ENCODE data around the gene WFIKKN2.

Gene WFIKKN2

DNA sequence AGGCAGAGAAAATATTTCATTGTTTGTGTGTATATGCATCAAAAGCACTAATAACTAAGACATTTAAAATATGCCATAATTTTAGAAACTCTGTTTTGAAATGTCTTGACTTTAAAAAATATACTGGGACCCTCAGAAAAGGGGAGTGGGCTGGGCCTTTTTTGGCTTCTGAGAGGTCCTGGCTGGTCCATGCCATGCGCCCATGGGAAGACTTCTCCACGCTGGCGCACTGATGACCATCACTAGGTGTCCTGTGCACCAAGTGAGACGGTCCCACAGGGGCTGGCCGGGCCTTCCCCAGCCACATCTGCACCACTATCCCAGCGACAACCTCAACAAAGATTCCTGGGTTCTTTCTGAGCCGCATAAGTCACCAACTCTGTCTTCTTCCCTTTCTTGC, 27.0 kb upstream of the WFIKKN2 start:
- DNase-seq (ENCODE audit: low spot score) = no peak

DNA sequence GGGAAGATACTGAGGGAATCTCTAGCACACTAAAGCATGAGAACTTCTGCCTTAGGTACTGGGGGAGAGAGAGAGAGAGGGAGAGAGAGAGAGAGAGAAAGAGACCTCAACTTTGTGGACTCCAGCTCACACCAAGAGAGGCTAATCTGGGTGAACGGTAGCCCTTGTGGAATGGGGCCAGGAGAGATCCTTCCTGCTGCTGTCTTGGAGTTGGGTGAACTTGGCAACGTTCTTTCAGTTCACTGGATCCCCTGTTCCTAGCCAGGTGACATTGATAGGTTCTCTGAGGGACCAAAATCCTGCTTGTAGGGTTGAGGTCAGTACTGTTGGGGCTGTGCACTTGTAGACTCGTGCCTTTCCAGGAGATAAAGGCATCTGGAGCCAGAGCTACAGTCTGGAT, 26.5 kb upstream of the WFIKKN2 start:
- DNase-seq (ENCODE audit: low spot score) = no peak

- DNase-seq (ENCODE audit: low spot score) = no peak
Measured at GRCh38 chr17:50813583-50813982, 21.8 kb upstream of the WFIKKN2 start.

DNA sequence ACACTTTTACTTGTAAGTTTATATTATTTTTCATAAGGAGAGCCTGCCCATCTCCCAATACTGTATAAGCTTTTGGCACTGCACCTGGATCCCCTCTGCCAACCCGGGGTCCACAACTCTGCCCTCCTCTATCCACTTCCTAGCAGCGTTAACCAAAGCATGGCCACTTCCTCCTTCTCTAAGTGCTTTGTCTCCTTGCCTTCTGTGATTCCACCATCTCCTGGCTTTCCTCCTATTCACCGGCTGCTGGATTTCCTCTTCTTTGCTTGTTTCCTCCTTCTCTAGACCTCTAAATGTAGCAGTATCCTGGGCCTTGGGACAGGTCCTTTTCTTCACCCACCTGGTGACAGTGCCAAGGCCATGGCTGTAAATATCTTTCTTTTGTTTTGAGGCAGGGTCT, 20.0 kb upstream of the WFIKKN2 start:
- no peak for DNase-seq (ENCODE audit: low spot score)

GRCh38 chr17:50816271-50816670, 19.1 kb upstream of the WFIKKN2 start:
- DNase-seq (ENCODE audit: low spot score) = no peak

DNA sequence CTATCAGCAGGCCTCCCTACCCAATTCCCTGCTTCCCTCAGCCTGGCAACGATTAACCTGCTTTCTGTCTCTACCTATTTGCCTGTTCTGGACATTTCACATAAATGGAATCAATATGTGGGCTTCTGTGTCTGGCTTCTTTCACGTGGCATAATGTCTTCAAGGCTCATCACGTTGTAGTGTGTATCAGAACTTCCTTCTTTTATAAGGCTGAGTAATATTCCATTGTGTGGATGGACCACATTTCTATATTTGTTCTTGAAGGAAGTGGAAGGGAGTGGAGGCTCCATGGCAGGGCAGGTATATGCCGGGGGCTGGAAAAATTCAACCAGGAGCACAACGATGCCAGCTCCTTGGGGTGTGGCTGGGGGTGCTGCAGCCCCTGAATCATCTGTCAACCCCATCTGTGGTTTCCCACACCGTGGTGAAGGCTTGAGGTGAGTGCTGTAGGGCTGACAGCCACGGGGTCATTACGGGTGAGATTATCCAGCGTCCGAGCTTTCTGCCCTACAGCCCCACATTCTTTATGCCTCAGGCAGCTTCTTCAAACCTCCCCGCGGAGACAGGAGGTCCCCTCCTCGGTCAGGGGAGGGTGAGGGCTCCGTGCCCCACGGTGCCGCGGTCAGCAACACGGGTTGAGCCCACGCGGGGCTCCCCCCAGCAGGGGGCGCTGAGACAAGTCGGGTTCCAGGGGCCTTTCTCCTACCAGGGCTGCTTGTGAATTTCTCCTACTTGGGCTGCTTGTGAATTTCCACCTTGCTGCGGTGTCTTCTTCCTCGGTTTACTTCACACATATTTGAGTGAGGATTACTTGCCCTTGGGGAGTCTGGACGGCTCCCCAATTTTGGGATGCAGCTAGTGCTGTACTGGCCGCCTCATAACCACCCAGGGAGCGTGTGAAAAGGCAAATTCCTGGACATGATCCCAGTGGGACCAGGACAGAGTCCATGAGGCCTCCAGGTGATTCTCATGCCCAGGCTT, 18.3 kb upstream of the WFIKKN2 start:
- peak; percentile 31 for DNase-seq (ENCODE audit: low spot score)

GRCh38 chr17:50817838-50818237, 17.5 kb upstream of the WFIKKN2 start:
- DNase-seq (ENCODE audit: low spot score) = no peak

GRCh38 chr17:50818261-50818660, 17.1 kb upstream of the WFIKKN2 start:
- no peak for DNase-seq (ENCODE audit: low spot score)

DNA sequence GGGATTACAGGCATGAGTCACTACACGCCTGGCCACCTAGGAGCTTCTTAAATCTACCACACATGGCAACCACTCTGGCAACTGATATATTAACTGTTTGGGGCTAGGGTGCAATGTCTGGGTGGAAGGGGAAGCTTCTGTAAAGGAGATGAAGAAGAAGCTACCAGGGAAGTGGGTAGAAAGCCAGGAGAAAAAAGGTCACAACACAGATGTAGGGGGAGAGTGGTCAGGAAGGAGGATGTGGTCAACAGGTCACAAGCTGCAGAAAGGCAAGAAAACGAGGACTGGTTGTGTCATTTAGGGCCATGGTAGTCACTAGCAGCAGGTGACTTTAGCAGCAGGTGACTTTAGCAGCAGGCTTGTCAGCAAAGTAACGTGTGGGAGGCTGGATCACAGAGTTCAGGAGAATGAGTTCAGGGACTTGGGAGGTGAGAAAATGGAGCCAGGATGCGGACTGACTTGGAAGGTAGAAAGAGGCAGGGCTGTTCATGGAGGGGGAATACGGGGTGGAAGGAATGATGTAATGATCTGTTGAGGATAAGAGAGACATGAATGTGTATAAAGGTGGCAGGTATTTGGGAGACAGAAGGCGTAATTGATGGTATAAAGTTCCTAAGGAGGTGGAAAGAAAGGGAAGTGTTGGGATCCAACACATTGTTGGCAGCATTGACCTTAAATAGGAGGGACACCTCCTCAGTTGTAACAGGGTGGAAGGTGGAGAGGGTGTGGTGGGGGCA, 16.3 kb upstream of the WFIKKN2 start:
- DNase-seq (ENCODE audit: low spot score) = no peak

DNA sequence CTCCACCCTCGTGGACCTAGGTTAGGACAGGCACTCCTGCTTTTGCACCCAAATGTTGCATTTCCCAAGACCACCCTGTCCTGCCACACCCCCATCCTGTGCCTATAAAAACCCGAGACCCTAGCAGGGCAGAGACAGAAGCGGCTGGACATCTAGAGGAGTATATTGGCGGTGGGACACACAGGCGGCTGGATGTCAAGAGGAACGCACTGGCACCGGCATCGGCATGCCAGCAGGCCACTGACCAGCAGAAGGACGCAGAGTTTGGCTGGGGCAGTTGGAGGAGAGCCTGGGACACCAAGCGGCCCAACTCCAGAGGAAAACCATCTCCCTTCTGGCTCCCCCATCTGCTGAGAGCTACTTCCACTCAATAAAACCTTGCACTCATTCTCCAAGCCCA, 14.7 kb upstream of the WFIKKN2 start:
- no peak for DNase-seq (ENCODE audit: low spot score)

- no peak for DNase-seq (ENCODE audit: low spot score)
Measured at GRCh38 chr17:50822550-50822949, 12.8 kb upstream of the WFIKKN2 start.

GRCh38 chr17:50824429-50824828, 11.0 kb upstream of the WFIKKN2 start:
- DNase-seq (ENCODE audit: low spot score) = no peak

GRCh38 chr17:50825188-50825587, 10.2 kb upstream of the WFIKKN2 start:
- DNase-seq (ENCODE audit: low spot score) = no peak

- DNase-seq (ENCODE audit: low spot score) = no peak
Measured at GRCh38 chr17:50828508-50829170, 6.7 kb upstream of the WFIKKN2 start.

DNA sequence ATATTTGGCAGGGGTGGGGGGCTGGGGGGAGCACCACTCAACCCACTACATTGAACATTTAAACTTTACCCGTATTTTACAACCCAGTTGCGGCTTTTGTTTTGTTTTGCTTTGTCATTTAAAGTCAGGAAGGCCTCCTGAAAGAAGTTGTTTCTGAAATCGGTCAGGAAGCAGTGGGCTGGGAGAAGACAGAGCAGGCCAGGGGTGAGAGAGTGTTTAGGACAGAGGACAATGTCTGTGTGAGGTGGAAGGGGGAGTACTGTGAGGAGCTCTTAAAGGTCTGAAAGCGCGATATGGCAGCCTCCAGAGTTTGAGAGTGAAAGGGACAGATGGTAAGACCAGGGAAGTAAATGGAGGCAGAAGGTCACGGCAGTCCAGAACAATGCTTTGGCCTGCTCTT, 6.1 kb upstream of the WFIKKN2 start:
- DNase-seq (ENCODE audit: low spot score) = no peak

DNA sequence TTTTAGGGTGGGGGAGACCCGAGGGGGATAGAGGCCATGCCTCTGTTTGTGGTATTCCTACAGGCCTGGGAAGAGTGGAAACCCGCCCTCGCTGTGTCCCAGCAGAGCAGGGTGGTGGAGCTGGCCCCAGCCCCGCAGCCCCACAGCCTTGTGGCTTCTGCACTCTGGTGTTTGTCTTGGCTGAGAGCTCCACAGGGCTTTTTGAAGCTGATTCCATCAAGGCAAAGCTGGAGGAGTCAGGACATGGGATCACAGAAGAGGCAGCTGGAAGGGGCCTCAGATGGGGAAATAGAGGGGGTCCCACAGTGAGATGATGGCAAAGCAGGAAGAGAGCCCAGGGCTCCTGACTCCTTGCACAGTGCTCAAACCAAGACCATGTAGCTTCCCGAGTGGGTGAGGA, 5.0 kb upstream of the WFIKKN2 start:
- no peak for DNase-seq (ENCODE audit: low spot score)

DNA sequence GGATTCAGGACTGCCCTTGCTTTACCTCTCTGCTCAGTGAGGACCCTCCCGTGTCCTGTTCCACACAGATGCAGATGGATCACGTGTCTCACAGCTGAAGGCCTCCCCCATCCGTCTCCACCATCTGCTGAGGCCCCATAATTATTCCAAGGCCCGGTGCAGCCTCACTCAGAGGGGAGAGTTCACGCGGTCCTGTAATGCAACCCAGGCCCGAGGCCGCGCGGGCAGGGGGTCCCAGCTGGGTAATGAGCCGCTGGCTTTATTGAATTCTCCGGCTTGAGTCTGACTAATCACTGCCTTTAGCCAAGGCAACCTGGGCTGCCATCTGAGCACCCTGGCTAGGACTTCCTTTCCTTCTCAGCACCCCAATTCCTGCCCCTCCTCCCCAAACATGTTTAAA, 4.4 kb upstream of the WFIKKN2 start:
- DNase-seq (ENCODE audit: low spot score) = no peak

GRCh38 chr17:50831471-50831928, 3.9 kb upstream of the WFIKKN2 start:
- no peak for DNase-seq (ENCODE audit: low spot score)

GRCh38 chr17:50832267-50832863, 3.0 kb upstream of the WFIKKN2 start:
- DNase-seq (ENCODE audit: low spot score) = no peak

GRCh38 chr17:50832864-50833381, 2.5 kb upstream of the WFIKKN2 start:
- no peak for DNase-seq (ENCODE audit: low spot score)

DNA sequence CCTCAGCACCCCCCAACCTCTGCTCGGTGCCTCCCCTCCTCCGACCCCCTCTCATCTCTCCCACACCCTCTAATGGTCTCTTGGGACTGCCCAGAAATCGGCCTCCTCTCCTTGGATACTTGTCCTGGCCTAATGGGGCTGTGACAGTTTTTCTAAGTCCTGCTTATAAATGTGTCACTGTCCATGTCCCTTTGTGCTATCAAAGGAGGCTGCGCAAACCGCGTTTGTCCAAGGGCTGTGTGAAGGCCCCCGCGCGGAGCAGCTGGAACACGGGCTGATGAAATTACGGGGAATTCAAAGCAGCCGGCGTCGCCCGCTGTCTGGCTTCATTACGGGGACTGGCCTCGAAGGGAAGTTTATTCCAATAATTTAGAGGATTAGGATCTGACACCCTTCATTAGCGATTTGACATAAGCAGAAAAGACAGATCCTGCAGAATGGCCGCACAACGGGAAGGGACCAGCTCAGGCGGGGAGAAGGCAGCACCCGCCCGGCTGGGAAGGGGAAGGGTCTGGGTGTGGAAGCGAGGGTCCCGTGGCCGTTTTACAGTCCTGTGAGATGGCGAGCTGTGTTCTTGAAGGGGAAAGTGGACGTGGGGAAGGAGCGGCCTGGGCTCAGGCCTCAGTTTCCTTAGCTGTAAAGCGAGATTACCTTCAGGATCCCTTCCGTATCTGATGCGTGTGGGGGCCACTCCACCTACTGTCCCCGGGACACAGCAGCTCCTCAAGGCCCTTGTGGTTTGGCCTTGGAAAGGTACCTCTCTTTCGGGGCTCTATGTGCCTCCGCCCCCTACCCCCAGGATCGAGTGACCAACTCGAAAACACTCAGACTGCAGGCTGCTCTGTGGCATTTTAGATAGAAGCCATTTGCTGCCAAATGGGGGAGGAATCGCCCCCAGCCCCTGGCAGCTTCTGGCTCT, 1.6 kb upstream of the WFIKKN2 start:
- no peak for DNase-seq (ENCODE audit: low spot score)
